Activated CD8-positive, alpha-beta T cell treated with anti-CD3 and anti-CD28 coated beads, Interleukin-2, amount 10 ng/mL, durations not matched to agents 7 days and 5 days (primary cell): ENCODE data around the gene FSTL1. TPM values are rescaled to one million over a fixed set of nuclear protein-coding genes. Genes with fewer than 3 reads are reported as not detected.

ENCODE experiments used
- ATAC-seq: fragments of 150-1000 bp; cut with Tn5 transposase; one replicate; pipeline ENCODE4 v1.10.0; 2021; ENCODE audit warnings: moderate library complexity
- CTCF ChIA-PET: fragments of 350-600 bp; sonication (Branson Sonifier 250); formaldehyde crosslinking; loops from one replicate; lab custom pipeline; 2021; ENCODE audit warnings: antibody characterized with exemption; lab: Charles Lee
- POLR2A ChIA-PET: fragments of 350-600 bp; sonication (Branson Sonifier 250); formaldehyde crosslinking; loops from one replicate; lab custom pipeline; 2021; ENCODE audit warnings: antibody characterized with exemption; lab: Charles Lee
- DNase-seq: peaks from one replicate; pipeline ENCODE4 v3.0.0-alpha.2; 2020
- H3K27ac Mint-ChIP-seq: one replicate; pipeline ENCODE4 v1.8.0; 2021; ENCODE audit warnings: mild to moderate bottlenecking, mixed read lengths
- H3K27me3 Mint-ChIP-seq: one replicate; pipeline ENCODE4 v1.8.0; 2021; ENCODE audit warnings: low read depth, mixed read lengths
- H3K36me3 Mint-ChIP-seq: one replicate; pipeline ENCODE4 v1.8.0; 2021; ENCODE audit warnings: low read depth, mixed read lengths
- H3K4me1 Mint-ChIP-seq: one replicate; pipeline ENCODE4 v1.8.0; 2021; ENCODE audit warnings: low read depth, mixed read lengths
- H3K4me3 Mint-ChIP-seq: one replicate; pipeline ENCODE4 v1.8.0; 2021; ENCODE audit warnings: mild to moderate bottlenecking, mixed read lengths
- H3K9me3 Mint-ChIP-seq: one replicate; pipeline ENCODE4 v1.8.0; 2022; ENCODE audit warnings: mixed read lengths; ENCODE audit not compliant: insufficient read depth
- total RNA-seq, 2 experiments: library from RNA; stranded (reverse); gene quantifications; one replicate each; pipeline ENCODE4 v1.2.3, GENCODE V29; 2021

The FSTL1 gene
- total RNA-seq, 2 experiments from 2014 or later: 0.37 to 0.50 TPM

- no peak for ATAC-seq
- DNase-seq: no peak
- no peaks in the 10 kb centered on the region for H3K36me3 Mint-ChIP-seq
- no peaks in the 10 kb centered on the region for H3K9me3 Mint-ChIP-seq
- ChIA-PET CTCF (interaction anchor here (2.3 kb wide), 1 partner anchor 19 kb away, joined by 6 read pairs; no protein-coding TSS in a partner anchor), POLR2A (no interaction called here)
- no peak overlapping the region for H3K27ac Mint-ChIP-seq
- no peaks in the 10 kb centered on the region for H3K4me1 Mint-ChIP-seq
- H3K4me3 Mint-ChIP-seq: no peak overlapping the region
- H3K27me3 Mint-ChIP-seq: peaks cover 4% of the 10 kb centered on the region
These were observed 14.2 kb downstream of the FSTL1 start for GRCh38 chr3:120436523-120437050.

GRCh38 chr3:120435621-120436020 lies 15.2 kb downstream of the FSTL1 start:
- H3K27me3 Mint-ChIP-seq: peaks cover 1% of the 10 kb centered on the region
- POLR2A ChIA-PET: no interaction called here

GRCh38 chr3:120433662-120434331 lies 17.0 kb downstream of the FSTL1 start:
- Mint-ChIP-seq H3K9me3 (no peaks in the 10 kb centered on the region), H3K4me1 (no peaks in the 10 kb centered on the region), H3K36me3 (no peaks in the 10 kb centered on the region), H3K27ac (no peak overlapping the region), H3K4me3 (no peak overlapping the region), H3K27me3 (no peaks in the 10 kb centered on the region)
- ChIA-PET CTCF (interaction anchor here (0.6 kb wide), 1 partner anchor 11 kb away, joined by 3 read pairs; no protein-coding TSS in a partner anchor), POLR2A (no interaction called here)
- no peak for ATAC-seq
- no peak for DNase-seq

More at GRCh38 chr3:120435621-120436020, 15.2 kb downstream of the FSTL1 start:
- no peak overlapping the region for H3K4me3 Mint-ChIP-seq
- ATAC-seq (no peak), DNase-seq (no peak)
- no peak overlapping the region for H3K27ac Mint-ChIP-seq
- no peaks in the 10 kb centered on the region for H3K9me3 Mint-ChIP-seq
- CTCF ChIA-PET: interaction anchor here (2.3 kb wide), 1 partner anchor 18 kb away, joined by 6 read pairs; no protein-coding TSS in a partner anchor
- H3K4me1 Mint-ChIP-seq: no peaks in the 10 kb centered on the region
- no peaks in the 10 kb centered on the region for H3K36me3 Mint-ChIP-seq

DNA sequence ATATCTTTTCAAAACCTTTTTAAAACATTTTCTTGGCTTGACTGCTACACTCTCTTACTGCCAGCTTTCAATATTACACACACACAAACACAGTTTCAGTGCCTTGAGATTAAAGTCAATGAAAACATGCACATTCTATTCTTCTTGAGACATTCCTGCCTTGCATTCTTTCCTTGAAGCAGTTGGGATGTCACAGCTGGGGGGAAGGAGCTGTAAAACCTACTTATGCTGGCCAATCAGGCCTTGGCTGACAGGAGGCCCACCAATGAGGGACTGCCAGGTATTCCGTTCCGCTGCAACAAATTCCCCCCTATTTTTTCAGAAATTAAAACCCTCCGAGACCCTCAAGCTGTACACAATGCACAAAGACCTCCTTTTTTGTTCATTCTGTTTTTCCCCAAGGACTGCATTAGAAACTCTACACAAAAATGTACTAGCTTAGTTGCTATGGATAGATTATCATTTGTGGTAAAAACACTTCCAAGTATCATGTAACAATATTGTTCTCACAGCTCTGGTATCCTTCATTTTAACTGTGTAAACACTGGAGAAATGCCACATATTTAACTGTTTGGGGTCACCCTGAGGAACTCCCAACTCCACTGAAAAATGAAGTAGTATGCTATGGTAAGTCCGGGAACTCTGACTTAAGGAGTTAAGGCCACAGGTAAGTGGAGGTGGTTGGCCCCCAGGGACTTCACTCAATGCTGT lies 18.5 kb downstream of the FSTL1 start:
- Mint-ChIP-seq H3K9me3 (no peaks in the 10 kb centered on the region), H3K4me1 (no peaks in the 10 kb centered on the region), H3K27me3 (peaks cover 3% of the 10 kb centered on the region), H3K27ac (no peak overlapping the region), H3K4me3 (no peak overlapping the region), H3K36me3 (no peaks in the 10 kb centered on the region)
- CTCF ChIA-PET: interaction anchor here (0.9 to 1.3 kb wide), 3 partner anchors 14 to 188 kb away, joined by 3 to 4 read pairs (median 4); no protein-coding TSS in a partner anchor
- DNase-seq (no peak), ATAC-seq (no peak)
- POLR2A ChIA-PET: no interaction called here

- Mint-ChIP-seq H3K9me3 (no peaks in the 10 kb centered on the region), H3K27me3 (peaks cover 8% of the 10 kb centered on the region), H3K27ac (no peak overlapping the region), H3K4me1 (no peaks in the 10 kb centered on the region), H3K4me3 (no peak overlapping the region), H3K36me3 (no peaks in the 10 kb centered on the region)
- CTCF ChIA-PET: interaction anchor here (2.6 kb wide), 1 partner anchor 13 kb away, joined by 9 read pairs; no protein-coding TSS in a partner anchor
- ATAC-seq (no peak), DNase-seq (no peak)
- POLR2A ChIA-PET: no interaction called here
These were observed 20.9 kb downstream of the FSTL1 start for GRCh38 chr3:120429921-120430361.

DNA sequence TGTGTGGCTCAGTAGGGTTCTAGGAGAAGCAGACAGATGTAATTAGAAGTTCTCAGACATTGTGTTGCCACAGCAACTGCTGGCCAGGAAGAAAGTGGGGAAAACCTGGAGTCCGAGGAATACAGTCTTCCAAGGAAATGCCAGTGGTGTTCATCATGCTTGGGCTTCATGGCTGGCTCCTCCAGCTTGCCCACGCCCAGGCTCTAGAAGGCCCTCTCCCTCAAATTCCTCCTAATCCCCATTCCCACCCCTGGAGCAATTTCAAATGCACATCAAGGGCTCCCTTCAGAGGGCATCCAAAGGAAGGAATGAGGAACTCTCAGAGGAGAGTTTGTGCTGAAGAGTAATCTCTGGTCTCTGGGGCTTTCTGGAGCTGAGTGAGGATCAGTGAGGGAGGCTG lies 21.9 kb downstream of the FSTL1 start:
- H3K4me3 Mint-ChIP-seq: no peak overlapping the region
- ATAC-seq: no peak
- no peaks in the 10 kb centered on the region for H3K36me3 Mint-ChIP-seq
- CTCF ChIA-PET: interaction anchor here (0.9 to 2.6 kb wide), 2 partner anchors 10 to 12 kb away, joined by 3 to 9 read pairs; no protein-coding TSS in a partner anchor
- peaks cover 8% of the 10 kb centered on the region for H3K4me1 Mint-ChIP-seq
- peaks cover 11% of the 10 kb centered on the region for H3K27me3 Mint-ChIP-seq
- H3K9me3 Mint-ChIP-seq: no peaks in the 10 kb centered on the region
- no peak overlapping the region for H3K27ac Mint-ChIP-seq
- POLR2A ChIA-PET: no interaction called here
- DNase-seq: no peak

GRCh38 chr3:120427201-120427600 lies 23.6 kb downstream of the FSTL1 start:
- ATAC-seq: no peak
- CTCF ChIA-PET: no interaction called here
- no peaks in the 10 kb centered on the region for H3K36me3 Mint-ChIP-seq
- H3K27ac Mint-ChIP-seq: no peak overlapping the region
- DNase-seq: no peak
- H3K4me1 Mint-ChIP-seq: peaks cover 10% of the 10 kb centered on the region
- H3K4me3 Mint-ChIP-seq: no peak overlapping the region
- H3K27me3 Mint-ChIP-seq: peaks cover 11% of the 10 kb centered on the region
- POLR2A ChIA-PET: no interaction called here
- no peaks in the 10 kb centered on the region for H3K9me3 Mint-ChIP-seq

GRCh38 chr3:120425572-120426250 lies 25.1 kb downstream of the FSTL1 start:
- no peaks in the 10 kb centered on the region for H3K36me3 Mint-ChIP-seq
- no peak for ATAC-seq
- POLR2A ChIA-PET: no interaction called here

DNA sequence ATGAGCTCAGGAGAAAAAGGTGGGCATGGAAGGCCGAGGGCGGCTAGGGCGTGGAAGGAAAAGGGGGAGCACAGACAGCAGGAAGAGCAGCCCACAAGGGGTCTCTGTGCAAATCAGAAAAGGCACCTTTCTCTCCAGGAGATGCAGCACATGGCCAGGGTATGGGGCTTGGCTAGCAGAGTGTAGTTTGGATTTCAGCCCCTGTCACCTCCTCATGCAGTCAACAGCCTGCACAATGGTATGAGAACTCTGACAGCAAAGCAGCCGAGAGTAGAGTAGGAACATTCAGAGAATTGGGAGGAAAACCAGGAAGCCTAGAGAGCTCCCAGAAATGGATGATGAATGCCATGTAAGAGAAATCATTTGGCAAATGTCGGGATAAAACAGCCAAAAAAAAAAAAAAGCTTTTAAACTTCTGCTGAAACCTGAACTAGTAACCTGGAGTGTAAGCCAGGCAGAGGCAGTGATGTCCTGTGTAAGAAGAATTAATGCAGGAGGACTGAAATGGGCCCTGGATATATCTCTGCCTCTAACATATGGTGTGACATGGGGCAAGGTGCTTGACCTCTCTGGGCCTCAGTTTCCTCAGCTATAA lies 25.7 kb downstream of the FSTL1 start:
- Mint-ChIP-seq H3K27me3 (peaks cover 11% of the 10 kb centered on the region), H3K4me3 (no peak overlapping the region), H3K9me3 (no peaks in the 10 kb centered on the region), H3K36me3 (no peaks in the 10 kb centered on the region), H3K4me1 (peaks cover 10% of the 10 kb centered on the region), H3K27ac (no peak overlapping the region)
- ChIA-PET POLR2A (no interaction called here), CTCF (interaction anchor here (2.0 kb wide), 1 partner anchor 8 kb away, joined by 8 read pairs; no protein-coding TSS in a partner anchor)
- ATAC-seq (no peak), DNase-seq (no peak)

More at GRCh38 chr3:120425572-120426250, 25.1 kb downstream of the FSTL1 start:
- no peak for DNase-seq
- Mint-ChIP-seq H3K4me3 (no peak overlapping the region), H3K4me1 (peaks cover 10% of the 10 kb centered on the region), H3K27me3 (peaks cover 11% of the 10 kb centered on the region), H3K27ac (no peak overlapping the region), H3K9me3 (no peaks in the 10 kb centered on the region)
- CTCF ChIA-PET: interaction anchor here (2.0 kb wide), 1 partner anchor 8 kb away, joined by 8 read pairs; no protein-coding TSS in a partner anchor

DNA sequence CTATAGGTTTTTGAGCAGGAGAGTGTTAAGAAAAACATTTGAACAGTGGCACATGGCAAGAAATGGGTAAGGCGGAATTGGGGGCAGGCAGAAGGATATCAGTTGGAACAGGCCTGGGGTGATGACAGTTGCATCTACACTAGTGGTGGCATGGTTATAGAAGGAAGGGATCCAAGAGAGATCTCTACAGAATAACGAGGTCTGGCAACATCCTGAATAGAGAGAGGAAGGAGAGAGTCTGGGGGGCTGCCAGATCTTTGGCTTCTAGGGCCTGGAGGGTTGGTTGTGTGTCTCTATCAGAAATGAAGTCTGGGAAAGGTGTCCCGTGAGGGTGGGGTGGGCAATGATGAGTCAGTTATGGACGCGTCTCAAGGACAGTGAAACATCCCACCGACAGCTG lies 26.3 kb downstream of the FSTL1 start:
- Mint-ChIP-seq H3K4me1 (peaks cover 10% of the 10 kb centered on the region), H3K4me3 (no peak overlapping the region), H3K27ac (no peak overlapping the region), H3K9me3 (no peaks in the 10 kb centered on the region), H3K36me3 (no peaks in the 10 kb centered on the region), H3K27me3 (peaks cover 12% of the 10 kb centered on the region)
- ChIA-PET POLR2A (no interaction called here), CTCF (interaction anchor here (1.1 kb wide), 1 partner anchor 135 kb away, joined by 4 read pairs; no protein-coding TSS in a partner anchor)
- DNase-seq (no peak), ATAC-seq (no peak)

DNA sequence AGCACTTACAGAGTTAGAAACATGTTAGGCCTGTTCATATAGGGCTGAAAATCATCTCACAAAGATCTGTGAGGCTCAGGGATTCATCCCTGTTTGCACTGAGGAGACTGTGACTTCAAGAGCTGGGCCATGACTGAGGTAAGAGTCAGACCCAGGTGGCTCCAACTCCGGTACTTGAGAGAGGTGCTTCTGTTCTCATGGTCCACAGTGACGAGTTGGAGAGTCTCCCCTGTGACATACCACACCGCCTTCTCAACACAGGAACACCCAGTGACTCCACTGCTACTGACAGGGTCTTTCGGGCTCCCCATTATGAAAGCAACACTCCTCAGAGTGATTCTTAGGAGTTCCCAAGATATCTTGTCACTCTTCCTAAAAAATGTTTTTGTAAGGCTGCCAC lies 27.4 kb downstream of the FSTL1 start:
- Mint-ChIP-seq H3K4me1 (peaks cover 16% of the 10 kb centered on the region), H3K27me3 (peaks cover 18% of the 10 kb centered on the region), H3K9me3 (no peaks in the 10 kb centered on the region), H3K4me3 (no peak overlapping the region), H3K36me3 (no peaks in the 10 kb centered on the region), H3K27ac (no peak overlapping the region)
- no peak for ATAC-seq
- ChIA-PET POLR2A (no interaction called here), CTCF (interaction anchor here (1.1 kb wide), 1 partner anchor 136 kb away, joined by 4 read pairs; no protein-coding TSS in a partner anchor)
- DNase-seq: no peak
